Astrocyte (in vitro differentiated cells and primary cell): Measurements from ENCODE around the gene SFTPD.

Experiments used
- EZH2 ChIP-seq: IDR thresholded peaks from 2 replicates; pipeline ENCODE4 v1.6.1; 2012; ENCODE audit warnings: mild to moderate bottlenecking, low read length, inconsistent platforms; ENCODE audit not compliant: insufficient read depth
- TF ChIP-seq, protein P1 (sequence below): IDR thresholded peaks from 2 replicates; pipeline ENCODE4 v1.5.1; 2011; ENCODE audit warnings: low read depth, mild to moderate bottlenecking, inconsistent platforms, low read length, moderate library complexity; ENCODE audit not compliant: insufficient read depth

DNA sequence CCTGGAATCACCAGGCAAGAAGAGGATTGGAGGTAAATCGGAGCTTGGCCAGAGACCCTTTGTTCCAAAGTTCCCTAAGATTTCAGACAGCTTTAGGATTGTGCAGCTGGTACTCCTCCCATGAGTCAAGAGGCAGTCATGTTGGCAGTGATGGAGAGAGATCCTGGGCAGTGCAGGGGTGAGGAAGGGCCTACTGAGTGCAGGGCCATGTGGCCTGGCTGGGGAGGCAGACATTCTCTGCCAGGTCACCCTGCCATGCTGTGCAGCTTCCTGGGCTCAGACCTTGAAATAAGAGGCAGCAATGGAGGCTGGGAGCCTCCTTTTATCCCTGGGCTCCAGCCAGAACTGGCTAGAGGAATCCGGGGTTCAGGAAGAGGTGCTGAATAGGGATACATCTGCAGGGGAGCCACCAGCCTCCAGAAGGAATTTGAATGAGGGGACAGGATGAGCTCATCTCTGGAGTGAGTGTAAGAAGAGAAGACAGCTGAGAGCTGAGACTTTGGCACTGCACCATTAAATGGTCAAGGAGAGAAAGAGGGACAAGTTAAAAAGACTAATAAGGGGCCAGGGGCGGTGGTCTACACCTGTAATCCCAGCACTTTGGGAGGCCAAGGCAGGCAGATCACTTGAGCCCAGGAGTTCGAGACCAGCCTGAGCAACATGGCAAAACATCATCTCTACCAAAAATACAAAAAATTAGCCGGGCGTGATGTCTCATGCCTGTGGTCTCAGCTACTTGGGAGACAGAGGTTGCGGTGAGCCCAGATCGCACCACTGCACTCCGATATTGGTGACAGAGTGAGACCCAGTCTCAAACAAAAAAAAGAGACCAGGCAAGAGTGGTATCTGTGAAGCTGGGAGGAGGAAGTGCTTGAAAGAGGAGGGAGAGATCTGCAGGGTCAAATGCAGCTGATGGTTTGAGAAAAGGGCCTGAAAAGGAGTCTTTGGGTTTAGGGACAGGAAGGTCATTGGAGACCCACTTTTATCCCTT, 12.0 kb downstream of the SFTPD start:
- no peak for TF ChIP-seq EZH2
- TF ChIP-seq, protein P1, sequence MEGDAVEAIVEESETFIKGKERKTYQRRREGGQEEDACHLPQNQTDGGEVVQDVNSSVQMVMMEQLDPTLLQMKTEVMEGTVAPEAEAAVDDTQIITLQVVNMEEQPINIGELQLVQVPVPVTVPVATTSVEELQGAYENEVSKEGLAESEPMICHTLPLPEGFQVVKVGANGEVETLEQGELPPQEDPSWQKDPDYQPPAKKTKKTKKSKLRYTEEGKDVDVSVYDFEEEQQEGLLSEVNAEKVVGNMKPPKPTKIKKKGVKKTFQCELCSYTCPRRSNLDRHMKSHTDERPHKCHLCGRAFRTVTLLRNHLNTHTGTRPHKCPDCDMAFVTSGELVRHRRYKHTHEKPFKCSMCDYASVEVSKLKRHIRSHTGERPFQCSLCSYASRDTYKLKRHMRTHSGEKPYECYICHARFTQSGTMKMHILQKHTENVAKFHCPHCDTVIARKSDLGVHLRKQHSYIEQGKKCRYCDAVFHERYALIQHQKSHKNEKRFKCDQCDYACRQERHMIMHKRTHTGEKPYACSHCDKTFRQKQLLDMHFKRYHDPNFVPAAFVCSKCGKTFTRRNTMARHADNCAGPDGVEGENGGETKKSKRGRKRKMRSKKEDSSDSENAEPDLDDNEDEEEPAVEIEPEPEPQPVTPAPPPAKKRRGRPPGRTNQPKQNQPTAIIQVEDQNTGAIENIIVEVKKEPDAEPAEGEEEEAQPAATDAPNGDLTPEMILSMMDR: no peak
